GM18951 (cell line): ENCODE measurements around the gene BLTP3A.
"Not testable (repeated sequence)": the region's sequence is repeated elsewhere in the genome, so short reads cannot be mapped to it uniquely, and the experiment has no call there.

ENCODE experiments used
- POLR2A ChIP-seq: IDR thresholded peaks from 4 replicates; pipeline ENCODE4 v1.6.1; 2011; ENCODE audit warnings: mild to moderate bottlenecking; ENCODE audit not compliant: insufficient read length, insufficient read depth; ENCODE audit errors: extremely low read depth
- in situ Hi-C: fragments of 300-500 bp; cut with MboI; formaldehyde crosslinking; loops from one replicate; pipeline ENCODE4 v1.12.0; 2022; ENCODE audit warnings: low sequenced_read_pairs, mixed read lengths, inconsistent platforms; ENCODE audit not compliant: unreplicated experiment

Gene BLTP3A

DNA sequence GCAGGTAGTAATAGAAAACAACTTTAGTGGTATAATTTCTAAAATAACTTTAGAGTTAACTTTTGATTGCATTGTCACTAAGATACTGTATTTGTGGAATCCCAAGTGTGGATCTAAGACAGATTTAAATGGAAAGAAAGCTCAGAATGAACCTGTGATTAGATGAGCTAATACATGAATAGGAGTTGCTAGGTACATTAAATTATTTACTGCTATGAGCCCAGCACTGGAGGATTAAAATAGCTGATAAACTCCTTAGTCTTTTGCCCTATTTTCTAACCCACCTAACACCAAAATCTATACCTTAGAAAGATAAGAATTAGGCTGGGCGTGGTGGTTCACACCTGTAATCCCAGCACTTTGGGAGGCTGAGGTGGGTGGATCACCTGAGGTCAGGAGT is 23.7 kb upstream of the BLTP3A start:
- in situ Hi-C loops = no loop called here
- TF ChIP-seq POLR2A = no peak

DNA sequence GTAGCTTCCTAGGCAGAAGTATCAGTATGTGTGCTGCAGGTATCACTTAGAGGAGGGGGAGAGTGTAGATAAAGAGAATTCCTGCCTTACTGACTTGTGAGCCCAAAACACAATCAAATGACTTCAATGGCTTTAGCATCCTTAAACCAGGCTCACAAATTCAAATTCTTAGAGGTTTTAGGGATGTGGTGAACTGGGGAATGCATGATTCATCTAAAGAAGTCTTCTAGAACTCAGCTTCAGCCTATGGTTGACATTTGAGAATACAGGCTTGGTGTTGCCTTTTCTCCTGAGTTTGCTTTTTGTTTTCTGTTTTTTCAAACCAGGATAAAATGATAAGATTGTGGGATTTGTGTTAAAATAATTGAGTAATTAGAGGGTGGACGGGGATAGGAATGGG is 20.2 kb upstream of the BLTP3A start:
- TF ChIP-seq POLR2A = no peak
- in situ Hi-C loops = no loop called here

DNA sequence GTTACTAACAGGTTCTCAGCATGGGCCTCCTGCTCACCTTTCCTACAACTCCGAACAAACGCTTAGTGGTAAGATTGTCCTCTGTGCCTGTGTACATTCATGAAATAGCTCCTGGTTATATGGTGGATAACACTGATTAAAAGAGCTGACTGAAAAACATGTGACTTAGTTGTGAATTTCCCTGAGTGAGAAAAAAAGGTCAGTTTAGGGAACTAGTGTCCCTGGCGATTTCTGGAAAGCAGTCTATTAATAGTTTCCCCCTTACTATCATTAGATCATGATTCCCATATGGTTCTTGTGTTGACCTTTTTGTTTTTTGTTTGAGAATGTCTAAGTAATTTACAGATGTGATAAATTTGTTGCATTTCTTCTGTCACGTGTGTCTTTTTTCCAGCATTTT is 18.9 kb upstream of the BLTP3A start:
- in situ Hi-C loops = no loop called here
- no peak for TF ChIP-seq POLR2A

DNA sequence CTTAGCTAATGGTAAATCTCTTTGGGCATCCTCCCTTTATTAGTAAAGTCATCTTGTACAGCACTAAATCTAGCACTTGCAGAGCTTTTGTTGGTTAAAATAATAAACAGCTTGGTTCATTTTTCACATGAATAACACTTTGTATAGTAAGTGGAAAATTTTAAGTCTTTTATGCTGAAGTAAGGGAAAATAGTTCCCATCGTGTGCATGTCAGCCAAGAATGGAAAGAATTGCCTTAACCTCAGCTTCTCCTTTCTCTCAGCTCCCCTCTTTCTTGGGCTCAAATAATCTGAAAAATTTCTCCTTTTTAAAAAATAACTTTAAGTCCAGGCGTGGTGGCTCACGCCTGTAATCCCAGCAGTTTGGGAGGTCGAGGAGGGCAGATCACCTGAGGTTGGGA is 18.0 kb upstream of the BLTP3A start:
- in situ Hi-C loops = no loop called here
- TF ChIP-seq POLR2A = no peak

DNA sequence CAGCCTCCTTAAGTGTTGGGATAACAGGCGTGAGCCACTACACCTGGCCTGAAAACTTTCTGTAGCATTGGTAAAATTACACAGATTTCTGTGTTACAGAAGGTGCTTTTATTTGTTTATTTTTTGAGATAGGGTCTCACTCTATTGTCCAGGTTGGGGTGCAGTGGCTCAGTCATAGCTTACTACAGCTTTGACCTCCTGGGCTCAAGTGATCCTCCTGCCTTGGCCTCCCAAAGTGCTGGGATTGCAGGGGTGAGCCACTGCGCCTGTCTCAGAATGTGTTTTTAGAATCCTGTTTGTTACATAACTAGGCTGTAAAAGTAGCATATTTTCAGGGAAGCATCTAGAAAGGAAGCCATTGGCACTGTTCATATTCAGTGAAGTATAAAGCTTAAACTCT is 16.9 kb upstream of the BLTP3A start:
- TF ChIP-seq POLR2A = no peak
- in situ Hi-C loops = no loop called here

DNA sequence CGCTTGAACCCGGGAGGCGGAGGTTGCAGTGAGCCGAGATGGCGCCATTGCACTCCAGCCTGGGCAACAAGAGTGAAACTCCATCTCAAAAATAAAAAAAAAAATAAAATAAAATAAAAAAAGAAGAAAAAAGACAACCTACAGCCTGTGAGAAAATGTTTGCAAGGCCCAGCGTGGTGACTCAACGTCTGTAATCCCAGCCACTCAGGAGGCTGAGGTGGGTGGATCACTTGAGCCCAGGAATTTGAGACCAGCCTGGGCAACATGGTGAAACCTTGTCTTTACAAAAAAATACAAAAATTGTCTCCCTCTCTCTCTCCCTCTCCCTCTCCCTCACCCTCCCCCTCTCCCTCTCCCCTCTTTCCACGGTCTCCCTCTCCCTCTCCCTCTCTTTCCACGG is 6.5 kb upstream of the BLTP3A start:
- in situ Hi-C loops = not testable (repeated sequence)

DNA sequence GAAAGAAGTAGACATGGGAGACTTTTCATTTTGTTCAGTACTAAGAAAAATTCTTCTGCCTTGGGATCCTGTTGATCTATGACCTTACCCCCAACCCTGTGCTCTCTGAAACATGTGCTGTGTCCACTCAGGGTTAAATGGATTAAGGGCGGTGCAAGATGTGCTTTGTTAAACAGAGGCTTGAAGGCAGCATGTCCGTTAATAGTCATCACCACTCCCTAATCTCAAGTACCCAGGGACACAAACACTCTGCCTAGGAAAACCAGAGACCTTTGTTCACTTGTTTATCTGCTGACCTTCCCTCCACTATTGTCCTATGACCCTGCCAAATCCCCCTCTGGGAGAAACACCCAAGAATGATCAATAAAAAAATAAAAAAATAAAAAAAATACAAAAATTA is 4.7 kb upstream of the BLTP3A start:
- in situ Hi-C loops = not testable (repeated sequence)

DNA sequence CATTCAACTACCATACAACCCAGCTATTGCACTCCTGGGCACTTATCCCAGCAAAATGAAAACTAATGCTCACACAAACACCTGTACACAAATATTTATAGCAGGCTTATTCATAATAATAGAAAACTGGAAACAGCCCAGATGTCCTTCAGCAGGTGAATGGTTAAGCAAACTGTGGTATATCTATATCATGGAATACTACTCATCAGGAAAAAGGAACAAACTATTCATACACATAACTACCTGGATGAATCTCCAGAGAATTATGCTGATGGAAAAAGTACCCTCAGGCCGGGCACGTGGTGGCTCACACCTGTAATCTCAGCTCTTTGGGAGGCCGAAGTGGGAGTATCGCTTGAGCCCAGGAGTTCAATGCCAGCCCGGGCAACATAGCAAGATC is 3.8 kb upstream of the BLTP3A start:
- in situ Hi-C loops = no loop called here
- no peak for TF ChIP-seq POLR2A

DNA sequence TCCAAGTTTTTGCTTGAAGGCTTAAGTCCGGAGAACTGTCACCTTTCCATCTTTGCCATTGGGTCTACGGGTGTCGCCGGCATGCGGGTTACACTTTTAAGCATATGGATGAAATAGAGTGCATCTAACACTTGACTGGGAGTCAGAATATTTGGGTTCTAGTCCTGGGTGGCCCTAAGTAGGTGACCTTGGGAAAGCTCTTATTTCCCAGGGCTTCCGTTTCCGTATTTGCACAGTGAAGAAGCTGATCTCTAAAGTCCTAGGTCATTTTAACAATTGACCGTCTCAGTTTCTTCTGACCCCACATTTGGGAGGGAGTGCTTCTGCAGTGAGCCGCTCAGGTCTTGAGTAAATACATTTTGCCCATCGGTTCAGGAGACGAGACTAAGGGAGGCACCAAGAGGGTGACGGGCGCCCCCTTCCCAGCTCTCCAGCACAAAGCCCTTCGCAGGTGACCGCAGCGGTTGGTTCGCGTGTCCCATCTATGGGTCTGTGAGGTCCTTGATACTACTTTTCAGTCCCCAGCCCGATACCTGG is 651 bp upstream of the BLTP3A start:
- in situ Hi-C loops = no loop called here
- TF ChIP-seq POLR2A = no peak

DNA sequence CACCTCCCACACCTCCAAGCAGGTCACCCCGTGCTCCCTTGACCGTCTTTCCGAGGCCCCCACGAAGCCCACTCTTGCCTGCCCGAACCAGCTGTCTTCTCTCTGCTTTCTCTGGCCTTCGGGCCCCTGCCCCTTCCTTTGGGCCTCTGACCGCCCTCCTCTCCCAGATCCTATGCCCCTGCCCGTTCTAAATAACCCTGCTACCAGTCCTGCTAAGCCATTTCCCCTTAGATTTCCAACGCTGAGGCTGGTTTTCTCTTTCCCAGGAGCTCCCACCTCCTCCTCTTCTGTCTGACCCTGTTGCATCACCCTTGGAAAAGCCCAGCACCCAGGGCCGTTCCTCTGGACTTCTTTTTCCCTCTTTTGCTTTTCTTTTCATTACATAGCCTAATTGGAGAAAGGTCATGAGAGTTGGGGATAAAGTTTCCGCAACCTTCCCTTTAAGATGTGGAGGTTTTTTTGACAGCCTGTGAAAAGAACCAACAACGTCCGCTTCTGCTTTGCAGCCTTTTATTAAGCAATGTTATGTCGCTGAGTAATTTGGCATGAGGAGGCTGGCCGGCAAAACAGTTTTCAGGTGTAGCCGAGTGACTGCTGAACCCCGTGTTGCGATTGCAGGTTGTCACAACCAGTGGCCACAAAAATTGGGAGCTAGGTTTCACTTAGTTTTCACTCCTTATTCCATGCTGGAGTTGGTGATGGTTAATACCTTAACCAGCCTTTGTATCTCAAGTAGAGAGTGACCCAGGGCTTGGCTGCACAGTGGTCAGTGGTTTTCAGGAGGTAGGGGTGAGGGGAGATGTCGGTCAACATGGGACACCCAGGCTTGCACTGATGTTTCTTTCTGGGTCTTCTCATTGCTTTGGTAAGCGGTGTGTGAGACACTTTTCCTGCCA is 970 bp downstream of the BLTP3A start:
- in situ Hi-C loops = no loop called here
- no peak for TF ChIP-seq POLR2A

DNA sequence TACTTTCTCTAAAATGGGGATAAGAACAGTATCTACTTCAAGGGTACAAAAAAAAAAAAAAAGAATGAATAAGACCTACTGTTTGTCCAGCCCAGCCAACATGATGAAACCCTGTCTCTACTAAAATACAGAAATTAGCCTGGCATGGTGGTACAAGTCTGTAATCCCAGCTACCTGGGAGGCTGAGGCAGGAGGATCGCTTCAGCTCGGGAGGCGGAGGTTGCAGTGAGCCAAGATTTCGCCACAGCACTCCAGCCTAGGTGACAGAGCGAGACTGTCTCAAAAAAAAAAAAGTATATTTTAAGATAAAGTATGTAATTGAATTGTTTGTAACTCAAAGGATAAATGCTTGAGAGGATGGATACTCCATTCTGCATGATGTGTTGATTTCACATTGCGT is 2.0 kb downstream of the BLTP3A start:
- TF ChIP-seq POLR2A = no peak
- in situ Hi-C loops = no loop called here

DNA sequence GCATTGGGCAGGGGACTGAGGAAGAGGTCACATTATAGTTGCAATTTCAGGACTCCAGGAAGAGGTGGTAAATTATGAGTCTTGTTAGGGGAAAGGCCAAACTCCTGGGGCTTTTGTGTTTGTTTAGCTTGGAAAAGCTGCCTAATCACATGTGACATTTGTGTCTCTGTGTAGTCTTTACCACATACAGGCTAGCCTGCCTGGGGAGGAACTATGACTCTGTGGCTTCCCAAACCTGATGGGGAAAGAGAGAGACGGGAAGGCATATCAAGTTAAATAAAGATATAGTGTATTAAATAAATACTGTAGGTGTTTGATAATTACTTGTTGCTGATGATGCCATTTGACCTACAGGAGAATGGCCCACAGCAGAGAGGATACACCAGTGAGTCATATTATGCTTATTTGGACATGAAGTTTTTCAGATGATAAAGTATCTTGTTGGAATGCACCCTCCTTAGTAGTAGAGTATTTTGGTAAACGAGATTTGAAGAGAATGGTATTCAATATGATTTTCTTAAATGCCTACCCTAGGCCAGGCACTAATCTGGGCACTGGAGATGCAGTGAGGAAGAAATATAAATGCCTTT is 4.0 kb downstream of the BLTP3A start:
- in situ Hi-C loops = no loop called here

DNA sequence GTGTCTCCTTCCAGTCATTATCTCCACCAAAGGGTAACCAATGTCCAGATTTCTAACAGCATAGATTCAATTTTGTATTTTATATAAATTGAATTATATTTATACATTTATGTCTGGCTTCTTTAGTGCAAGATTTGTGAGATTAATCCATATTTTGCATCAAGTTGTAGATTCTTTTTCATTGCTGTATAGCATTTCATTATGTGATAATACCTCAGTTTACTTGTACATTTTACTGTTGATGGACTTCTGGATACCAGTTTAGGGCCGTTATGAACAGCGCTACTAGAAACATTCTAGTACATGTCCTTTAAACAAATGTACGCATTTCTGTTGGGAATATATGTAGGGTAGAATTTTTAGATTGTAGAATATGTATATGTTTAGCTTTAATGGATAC is 6.2 kb downstream of the BLTP3A start:
- in situ Hi-C loops = no loop called here
- TF ChIP-seq POLR2A = no peak

More for the DNA sequence above, 4.0 kb downstream of the BLTP3A start:
- TF ChIP-seq POLR2A = no peak

DNA sequence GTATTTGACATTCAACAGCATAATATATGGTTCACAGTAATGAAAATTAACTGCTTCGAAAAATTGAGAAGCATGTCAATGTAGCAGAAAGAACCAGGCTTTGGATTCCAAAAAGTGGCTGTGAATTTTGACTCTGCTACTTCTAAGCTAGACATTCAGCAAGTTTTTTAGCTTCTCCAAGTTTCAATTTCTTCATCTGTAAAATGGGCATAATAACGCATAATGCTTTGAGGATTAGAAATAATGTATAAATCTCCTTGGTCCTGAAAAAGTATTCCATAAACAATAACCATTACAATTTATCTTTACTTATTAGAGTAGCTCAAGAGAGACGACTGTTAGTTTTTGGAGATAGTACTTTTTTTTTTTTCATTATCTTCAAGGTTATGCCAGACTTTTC is 7.7 kb downstream of the BLTP3A start:
- TF ChIP-seq POLR2A = no peak
- in situ Hi-C loops = no loop called here
